Skeletal muscle satellite cell (primary cell): Measurements from ENCODE around the gene SYP.
"Not testable (repeated sequence)": the region's sequence is repeated elsewhere in the genome, so short reads cannot be mapped to it uniquely, and the experiment has no call there.

Source experiments
- H3K27me3 ChIP-seq: 2 replicates; pipeline ENCODE4 v1.7.0; 2013; ENCODE audit warnings: low read length; ENCODE audit not compliant: control insufficient read depth, insufficient read depth
- H3K36me3 ChIP-seq: 2 replicates; pipeline ENCODE4 v1.7.0; 2013; ENCODE audit warnings: mild to moderate bottlenecking, control low read depth, low read length; ENCODE audit not compliant: insufficient read depth
- H3K4me1 ChIP-seq: 2 replicates; pipeline ENCODE4 v1.7.0; 2013; ENCODE audit warnings: low read length; ENCODE audit not compliant: control insufficient read depth, insufficient read depth
- H3K4me2 ChIP-seq: 2 replicates; pipeline ENCODE4 v1.7.0; 2013; ENCODE audit warnings: mild to moderate bottlenecking, low read length
- H3K4me3 ChIP-seq: 2 replicates; pipeline ENCODE4 v1.7.0; 2013; ENCODE audit warnings: low read length
- H3K9ac ChIP-seq: 2 replicates; pipeline ENCODE4 v1.7.0; 2013; ENCODE audit warnings: mild to moderate bottlenecking, low read depth, low read length, moderate library complexity
- H3K9me3 ChIP-seq: replicated peaks from 2 replicates; pipeline ENCODE4 v1.7.0; 2013; ENCODE audit warnings: mild to moderate bottlenecking, control low read depth, low read length

Gene SYP

GRCh38 chrX:49175435-49176274 lies 24.3 kb downstream of the SYP start:
- Histone ChIP-seq H3K4me2 (no peak overlapping the region), H3K4me3 (no peak overlapping the region), H3K36me3 (peaks cover 41% of the 10 kb centered on the region), H3K4me1 (peaks cover 6% of the 10 kb centered on the region), H3K27me3 (no peaks in the 10 kb centered on the region), H3K9ac (no peak overlapping the region), H3K9me3 (no peaks in the 10 kb centered on the region)

DNA sequence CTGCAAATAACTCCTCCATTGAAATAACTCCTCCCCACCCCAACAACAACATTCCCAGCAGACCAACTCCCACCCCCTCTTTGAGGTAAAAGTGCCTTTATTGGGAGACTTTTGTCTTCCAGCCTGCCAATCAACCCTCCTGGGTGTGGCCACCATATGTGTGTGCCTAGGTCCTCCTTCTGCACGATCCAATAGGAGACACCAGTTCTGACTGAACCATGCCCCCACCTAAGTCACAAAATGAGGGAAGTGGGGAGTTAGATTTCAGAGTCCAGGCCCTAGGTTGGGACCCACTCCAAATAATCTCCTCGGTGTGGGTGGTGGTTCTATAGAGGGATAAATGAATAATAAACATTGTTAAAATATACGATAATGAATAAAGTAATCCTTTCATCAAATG lies 25.3 kb downstream of the SYP start:
- H3K9ac ChIP-seq, result no peak overlapping the region

DNA sequence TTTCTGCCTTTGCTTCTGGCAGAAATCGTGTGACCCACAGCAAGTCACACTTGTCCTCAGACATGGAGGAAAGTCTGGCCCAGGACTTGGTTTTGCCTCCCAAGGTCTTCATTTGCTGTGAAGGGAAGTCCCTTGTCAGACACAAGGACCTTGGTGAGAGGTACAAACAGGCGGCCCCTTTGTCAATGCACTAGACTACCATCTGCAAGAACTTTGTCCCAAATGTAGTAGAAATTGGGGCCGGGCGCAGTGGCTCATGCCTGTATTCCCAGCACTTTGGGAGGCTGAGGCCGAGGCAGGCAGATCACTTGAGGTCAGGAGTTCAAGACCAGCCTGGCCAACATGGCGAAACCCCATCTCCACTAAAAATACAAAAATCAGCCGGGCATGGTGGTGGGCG lies 26.4 kb downstream of the SYP start:
- H3K9me3 ChIP-seq, H3K9ac ChIP-seq, H3K4me1 ChIP-seq, H3K27me3 ChIP-seq: not testable (repeated sequence)
- Histone ChIP-seq H3K4me3 (peak overlapping the region; percentile 75), H3K36me3 (peaks cover 35% of the 10 kb centered on the region), H3K4me2 (peak overlapping the region; percentile 82)

More for the DNA sequence above, 25.3 kb downstream of the SYP start:
- no peak overlapping the region for H3K4me2 ChIP-seq
- H3K4me3 ChIP-seq, result no peak overlapping the region
- H3K36me3 ChIP-seq, result peaks cover 41% of the 10 kb centered on the region
- H3K4me1 ChIP-seq, result peaks cover 6% of the 10 kb centered on the region
- no peaks in the 10 kb centered on the region for H3K9me3 ChIP-seq
- no peaks in the 10 kb centered on the region for H3K27me3 ChIP-seq

DNA sequence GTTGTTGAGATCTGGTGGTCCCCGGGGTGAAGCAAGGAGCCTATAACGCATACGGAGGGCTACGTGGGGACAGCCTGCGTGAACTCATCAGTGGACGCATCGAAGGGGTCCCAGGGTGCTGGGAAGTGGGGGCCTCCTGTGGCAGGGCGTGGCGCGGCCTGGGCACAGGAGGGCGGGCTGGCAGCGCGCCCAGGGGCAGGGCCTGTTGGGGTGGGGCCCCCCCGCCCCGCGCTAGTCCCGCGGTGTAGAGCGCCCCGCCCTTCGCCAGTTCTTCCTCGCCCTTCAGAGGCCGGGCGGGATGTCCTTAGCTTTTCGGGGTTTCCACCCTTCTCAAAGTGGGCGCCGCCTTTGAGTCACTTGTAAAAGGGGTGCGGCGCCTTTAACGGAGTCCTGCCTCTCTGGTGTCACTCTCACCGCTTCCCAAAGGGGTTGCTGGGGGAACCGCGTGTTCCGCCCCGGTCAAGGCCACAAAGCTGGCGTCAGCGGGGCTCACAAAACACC lies 27.7 kb downstream of the SYP start:
- H3K4me2 ChIP-seq, result peak overlapping the region; percentile 82
- no peaks in the 10 kb centered on the region for H3K9me3 ChIP-seq
- peak overlapping the region; percentile 75 for H3K4me3 ChIP-seq
- peaks cover 12% of the 10 kb centered on the region for H3K4me1 ChIP-seq
- peaks cover 23% of the 10 kb centered on the region for H3K36me3 ChIP-seq
- peak overlapping the region; percentile 85 for H3K9ac ChIP-seq
- no peaks in the 10 kb centered on the region for H3K27me3 ChIP-seq

DNA sequence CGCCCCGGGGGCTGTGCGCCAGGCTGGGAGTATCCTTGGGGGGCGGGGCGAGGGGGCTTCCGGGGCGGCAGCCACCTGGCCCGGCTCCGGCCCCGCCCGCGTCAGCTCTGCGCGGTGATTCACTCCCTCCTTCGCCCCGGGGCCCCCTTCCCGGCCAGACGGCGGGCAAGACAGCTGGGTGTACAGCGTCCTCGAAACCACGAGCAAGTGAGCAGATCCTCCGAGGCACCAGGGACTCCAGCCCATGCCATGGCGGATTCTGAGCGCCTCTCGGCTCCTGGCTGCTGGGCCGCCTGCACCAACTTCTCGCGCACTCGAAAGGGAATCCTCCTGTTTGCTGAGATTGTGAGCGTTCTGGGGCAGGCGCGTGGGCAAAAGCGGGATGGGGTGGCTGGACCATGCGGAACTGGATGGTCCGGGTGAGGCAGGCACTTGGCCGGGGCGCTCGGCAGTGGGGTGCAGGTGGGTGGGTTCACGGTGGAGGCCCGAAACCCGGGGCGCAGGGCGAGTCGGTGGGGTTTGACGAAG lies 28.2 kb downstream of the SYP start, which contains the start of gene PLP2:
Gene PLP2, plus strand, starts transcription at position 147 of the 528 bp plus-strand sequence. Its CDS starts 103 bp downstream, at position 250.
- H3K4me3 ChIP-seq, result peak within 1 kb of the TSS; percentile 75
- H3K4me1 ChIP-seq, result peaks cover 17% of the 10 kb centered on the region
- H3K4me2 ChIP-seq, result peak within 1 kb of the TSS; percentile 82
- peak within 1 kb of the TSS; percentile 85 for H3K9ac ChIP-seq
- no peaks in the 10 kb centered on the region for H3K27me3 ChIP-seq
- no peaks in the 10 kb centered on the region for H3K9me3 ChIP-seq
- peaks cover 23% of the 10 kb centered on the region for H3K36me3 ChIP-seq

GRCh38 chrX:49167740-49168108 lies 32.3 kb downstream of the SYP start:
- no peaks in the 10 kb centered on the region for H3K36me3 ChIP-seq
- no peaks in the 10 kb centered on the region for H3K9me3 ChIP-seq
- peak overlapping the region; percentile 85 for H3K9ac ChIP-seq
- peaks cover 22% of the 10 kb centered on the region for H3K4me1 ChIP-seq
- H3K27me3 ChIP-seq, result no peaks in the 10 kb centered on the region
- H3K4me3 ChIP-seq, result peak overlapping the region; percentile 70
- peak overlapping the region; percentile 92 for H3K4me2 ChIP-seq

DNA sequence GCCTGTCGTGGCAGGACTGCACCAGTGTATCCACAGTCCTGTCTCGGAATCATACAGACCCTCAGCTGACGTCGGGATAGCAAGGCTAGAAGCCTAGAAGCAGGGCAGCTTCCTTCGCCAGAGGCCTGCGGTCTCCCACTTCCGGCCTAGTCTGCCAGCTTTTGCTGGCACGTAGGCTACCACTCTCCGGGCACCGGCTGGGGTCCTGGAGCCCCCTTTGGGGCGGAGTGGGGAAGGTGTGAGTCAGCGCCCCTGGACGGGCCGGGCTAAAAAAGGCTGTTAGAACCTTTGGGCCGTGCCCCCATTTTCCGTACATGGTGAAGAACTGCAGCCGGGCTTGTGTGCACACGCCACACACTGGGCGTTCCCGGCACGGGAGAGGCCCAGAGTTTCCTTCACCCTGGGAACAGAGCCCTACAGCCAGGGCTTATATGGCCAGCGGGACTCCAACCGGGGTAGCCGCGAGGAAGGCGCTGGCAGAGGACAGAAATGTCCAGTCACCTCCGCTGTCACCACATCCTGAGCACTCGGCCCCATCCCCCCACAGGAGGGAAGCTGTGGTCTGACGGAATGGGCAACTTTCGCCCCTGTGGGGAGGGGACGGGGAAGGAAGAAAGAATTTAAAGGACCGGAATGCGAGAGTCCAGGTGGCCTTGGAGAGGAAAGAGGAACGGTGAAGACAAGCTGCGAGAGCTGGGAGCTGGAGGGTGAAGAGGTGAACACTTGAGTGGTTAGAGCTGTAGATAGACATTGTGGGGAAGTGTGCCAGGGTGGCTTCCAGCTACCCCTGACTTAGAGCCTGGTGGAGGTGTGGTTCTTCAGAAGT lies 32.9 kb downstream of the SYP start:
- no peaks in the 10 kb centered on the region for H3K9me3 ChIP-seq
- H3K36me3 ChIP-seq, result no peaks in the 10 kb centered on the region
- H3K9ac ChIP-seq, result peak overlapping the region; percentile 85
- H3K4me3 ChIP-seq, result peak overlapping the region; percentile 70
- no peaks in the 10 kb centered on the region for H3K27me3 ChIP-seq
- H3K4me2 ChIP-seq, result peak overlapping the region; percentile 92
- peaks cover 22% of the 10 kb centered on the region for H3K4me1 ChIP-seq

- Histone ChIP-seq H3K9me3 (no peaks in the 10 kb centered on the region), H3K9ac (peak overlapping the region; percentile 85), H3K4me2 (peak overlapping the region; percentile 92), H3K36me3 (no peaks in the 10 kb centered on the region), H3K4me3 (peak overlapping the region; percentile 70), H3K27me3 (no peaks in the 10 kb centered on the region), H3K4me1 (peaks cover 22% of the 10 kb centered on the region)
These were observed 33.8 kb downstream of the SYP start for GRCh38 chrX:49165901-49166881.

GRCh38 chrX:49164589-49165360 lies 35.2 kb downstream of the SYP start:
- Histone ChIP-seq H3K9me3 (no peaks in the 10 kb centered on the region), H3K27me3 (no peaks in the 10 kb centered on the region), H3K9ac (no peak overlapping the region), H3K4me2 (peak overlapping the region; percentile 90), H3K36me3 (no peaks in the 10 kb centered on the region), H3K4me3 (no peak overlapping the region), H3K4me1 (peaks cover 22% of the 10 kb centered on the region)
